Measurements from ENCODE around the gene C4orf50. TPM values are rescaled to one million over a fixed set of nuclear protein-coding genes. Genes with fewer than 3 reads are reported as not detected.

Gene C4orf50
- polyA plus RNA-seq, 3 donors = not detected

GRCh38 chr4:6013564-6013963, 4.7 kb downstream of the C4orf50 start:
- Histone ChIP-seq H3K79me2 (ENCODE audit: insufficient read depth, low read length) (no peaks in the 10 kb centered on the region), H3K4me1 (ENCODE audit: control insufficient read depth in 1 of 2, insufficient read depth in 2 of 2, low read length in 2 of 2) (no peaks in the 10 kb centered on the region), H2AFZ (ENCODE audit: insufficient read depth, low read depth, low read length, poor library complexity, severe bottlenecking) (no peak overlapping the region), H4K20me1 (ENCODE audit: insufficient read depth, low read length) (no peaks in the 10 kb centered on the region), H3K36me3 (replicated peaks in 1 of 2; ENCODE audit: control insufficient read depth in 1 of 2, insufficient read depth in 2 of 2, low read length in 2 of 2) (no peaks in the 10 kb centered on the region), H3K27ac (ENCODE audit: low read depth in 1 of 2, low read length in 2 of 2) (no peak overlapping the region), H3K4me3 (replicated peaks in 1 of 3; ENCODE audit: low read depth in 2 of 3, low read length in 3 of 3) (no peak overlapping the region), H3K27me3 (ENCODE audit: control insufficient read depth in 2 of 2, insufficient read depth in 2 of 2, low read length in 2 of 2) (peaks cover 0 to 4% of the 10 kb centered on the region in 2 donors), H3K4me2 (replicated peaks; ENCODE audit: extremely low read depth, low read length, poor library complexity, severe bottlenecking) (no peak overlapping the region), H3K9me3 (replicated peaks in 1 of 2; ENCODE audit: control insufficient read depth in 1 of 2, insufficient read depth in 1 of 2, low read length in 2 of 2) (no peaks in the 10 kb centered on the region), H3K9ac (ENCODE audit: insufficient read depth, low read length, poor library complexity, severe bottlenecking) (no peak overlapping the region)
- no peak for TF ChIP-seq CTCF (IDR thresholded peaks at IDR 0.05)
- Mint-ChIP-seq H3K4me1 (no peaks in the 10 kb centered on the region), H3K4me3 (no peak overlapping the region), H3K9me3 (no peaks in the 10 kb centered on the region), H3K27ac (no peak overlapping the region), H3K27me3 (ENCODE audit: low read depth in 3 of 3) (peaks cover 12 to 21% (median 13%) of the 10 kb centered on the region in 3 donors), H3K36me3 (no peaks in the 10 kb centered on the region)
- WGBS (ENCODE audit: insufficient coverage) = 89% methylated on average over 12 of the region's 12 CpGs
- no peak for DNase-seq
- intact Hi-C loops (cut with micrococcal nuclease) = no loop called here

GRCh38 chr4:6012200-6012599, 6.0 kb downstream of the C4orf50 start:
- Histone ChIP-seq H3K9ac (ENCODE audit: insufficient read depth, low read length, poor library complexity, severe bottlenecking) (no peak overlapping the region), H3K27me3 (ENCODE audit: control insufficient read depth in 2 of 2, insufficient read depth in 2 of 2, low read length in 2 of 2) (peaks cover 0 to 4% of the 10 kb centered on the region in 2 donors), H3K9me3 (replicated peaks in 1 of 2; ENCODE audit: control insufficient read depth in 1 of 2, insufficient read depth in 1 of 2, low read length in 2 of 2) (no peaks in the 10 kb centered on the region), H2AFZ (ENCODE audit: insufficient read depth, low read depth, low read length, poor library complexity, severe bottlenecking) (no peak overlapping the region), H3K79me2 (ENCODE audit: insufficient read depth, low read length) (no peaks in the 10 kb centered on the region), H3K4me1 (ENCODE audit: control insufficient read depth in 1 of 2, insufficient read depth in 2 of 2, low read length in 2 of 2) (no peaks in the 10 kb centered on the region), H3K27ac (ENCODE audit: low read depth in 1 of 2, low read length in 2 of 2) (no peak overlapping the region), H4K20me1 (ENCODE audit: insufficient read depth, low read length) (no peaks in the 10 kb centered on the region), H3K36me3 (replicated peaks in 1 of 2; ENCODE audit: control insufficient read depth in 1 of 2, insufficient read depth in 2 of 2, low read length in 2 of 2) (no peaks in the 10 kb centered on the region), H3K4me3 (replicated peaks in 1 of 3; ENCODE audit: low read depth in 2 of 3, low read length in 3 of 3) (no peak overlapping the region), H3K4me2 (replicated peaks; ENCODE audit: extremely low read depth, low read length, poor library complexity, severe bottlenecking) (no peak overlapping the region)
- intact Hi-C loops (cut with micrococcal nuclease) = no loop called here
- no peak for TF ChIP-seq CTCF (IDR thresholded peaks at IDR 0.05)
- no peak for DNase-seq
- 66% methylated on average over 2 of the region's 5 CpGs for WGBS (ENCODE audit: insufficient coverage)
- no peak overlapping the region for H3K4me3 Mint-ChIP-seq
- H3K9me3 Mint-ChIP-seq = no peaks in the 10 kb centered on the region
- H3K36me3 Mint-ChIP-seq = no peaks in the 10 kb centered on the region
- H3K27ac Mint-ChIP-seq = no peak overlapping the region
- peaks cover 15 to 24% (median 20%) of the 10 kb centered on the region in 3 donors for H3K27me3 Mint-ChIP-seq (ENCODE audit: low read depth in 3 of 3)
- H3K4me1 Mint-ChIP-seq = no peaks in the 10 kb centered on the region
